PC-3 (cell line): Measurements from ENCODE around the gene CTNND1. TPM values are rescaled to one million over a fixed set of nuclear protein-coding genes. Genes with fewer than 3 reads are reported as not detected.

Experiments used
- ATAC-seq: fragments of 200-7000 bp; cut with Tn5 transposase; 2 replicates; pipeline ENCODE4 v1.9.1; 2020; ENCODE audit warnings: mild to moderate bottlenecking, moderate library complexity
- BruUV-seq: library from RNA; stranded (reverse); fragments of 400-500 nt; replicated peaks from 2 replicates; lab custom pipeline; 2021; lab: Mats Ljungman, UMichigan
- CTCF ChIA-PET: fragments of 300-600 bp; sonication (Branson Sonifier 250); formaldehyde crosslinking; loops from one replicate; lab custom pipeline; 2022; ENCODE audit warnings: antibody characterized with exemption; lab: Charles Lee
- POLR2A ChIA-PET: fragments of 300-600 bp; sonication (Branson Sonifier 250); formaldehyde crosslinking; loops from one replicate; lab custom pipeline; 2022; ENCODE audit warnings: antibody characterized with exemption; ENCODE audit not compliant: unreplicated experiment; lab: Charles Lee
- DNase-seq: peaks from one replicate; pipeline ENCODE4 v3.0.0-alpha.2; 2015
- H2AFZ ChIP-seq: fragments of 300-600 bp; sonication (generic); 2 replicates; pipeline ENCODE4 v1.6.0; 2016; ENCODE audit warnings: antibody characterized with exemption, low read length
- H3F3A ChIP-seq: fragments of 300-600 bp; sonication (generic); one replicate; pipeline ENCODE4 v1.6.0; 2017; ENCODE audit warnings: antibody characterized with exemption, low read length, control low read depth, mild to moderate bottlenecking; ENCODE audit not compliant: unreplicated experiment
- H3K27ac ChIP-seq: fragments of 300-600 bp; sonication (generic); 2 replicates; pipeline ENCODE4 v1.5.1; 2016; ENCODE audit warnings: mild to moderate bottlenecking, low read length
- H3K27me3 ChIP-seq: fragments of 300-600 bp; sonication (generic); 2 replicates; pipeline ENCODE4 v1.6.1; 2016; ENCODE audit warnings: low read length, mixed read lengths
- H3K36me3 ChIP-seq: fragments of 300-600 bp; sonication (generic); 2 replicates; pipeline ENCODE4 v1.6.1; 2016; ENCODE audit warnings: low read depth, mixed run types, low read length, mixed read lengths
- H3K4me1 ChIP-seq: fragments of 300-600 bp; sonication (generic); 2 replicates; pipeline ENCODE4 v1.5.1; 2016; ENCODE audit warnings: low read length; ENCODE audit not compliant: insufficient read depth
- H3K4me2 ChIP-seq: fragments of 300-600 bp; sonication (generic); 2 replicates; pipeline ENCODE4 v1.6.0; 2016; ENCODE audit warnings: low read length
- H3K4me3 ChIP-seq: fragments of 300-600 bp; sonication (generic); 2 replicates; pipeline ENCODE4 v1.5.1; 2016; ENCODE audit warnings: mild to moderate bottlenecking, low read length, mixed read lengths
- H3K79me2 ChIP-seq: fragments of 300-600 bp; sonication (generic); 2 replicates; pipeline ENCODE4 v1.6.1; 2017; ENCODE audit warnings: low read length, mixed read lengths
- H3K9ac ChIP-seq: fragments of 300-600 bp; sonication (generic); 2 replicates; pipeline ENCODE4 v1.6.0; 2016; ENCODE audit warnings: mild to moderate bottlenecking, low read length
- H3K9me2 ChIP-seq: fragments of 300-600 bp; sonication (generic); replicated peaks from 2 replicates; pipeline ENCODE4 v1.6.1; 2016; ENCODE audit warnings: mixed run types, low read length, mixed read lengths
- H3K9me3 ChIP-seq: fragments of 300-600 bp; sonication (generic); 2 replicates; pipeline ENCODE4 v1.6.1; 2016; ENCODE audit warnings: low read length, mixed read lengths
- H4K20me1 ChIP-seq: fragments of 300-600 bp; sonication (generic); 2 replicates; pipeline ENCODE4 v1.6.1; 2016; ENCODE audit warnings: low read length, mixed read lengths
- CTCF ChIP-seq: fragments of 300-600 bp; sonication (generic); conservative IDR thresholded peaks from 2 replicates; pipeline ENCODE4 v1.5.1; 2017; ENCODE audit warnings: antibody characterized with exemption, low read depth, mild to moderate bottlenecking, low read length
- EZH2 ChIP-seq: fragments of 300-600 bp; sonication (generic); IDR thresholded peaks from one replicate; pipeline ENCODE4 v1.6.1; 2017; ENCODE audit warnings: antibody characterized with exemption, mild to moderate bottlenecking, low read length; ENCODE audit not compliant: unreplicated experiment
- EZH2phosphoT487 ChIP-seq: fragments of 300-600 bp; sonication (generic); IDR thresholded peaks from 2 replicates; pipeline ENCODE4 v1.6.1; 2018; ENCODE audit warnings: mild to moderate bottlenecking, antibody characterized with exemption, low read length, borderline replicate concordance
- intact Hi-C: fragments of 100-400 bp; cut with micrococcal nuclease; formaldehyde crosslinking; loops from 2 replicates; pipeline ENCODE4 v1.9.0; 2023
- total RNA-seq: library from RNA; depleted of rRNA; stranded (reverse); fragments of >200 nt; gene quantifications from 2 replicates; pipeline ENCODE4 v1.2.3, GENCODE V29; 2014

Gene CTNND1
- total RNA-seq, 1 experiment from 2014 or later = 121 TPM

DNA sequence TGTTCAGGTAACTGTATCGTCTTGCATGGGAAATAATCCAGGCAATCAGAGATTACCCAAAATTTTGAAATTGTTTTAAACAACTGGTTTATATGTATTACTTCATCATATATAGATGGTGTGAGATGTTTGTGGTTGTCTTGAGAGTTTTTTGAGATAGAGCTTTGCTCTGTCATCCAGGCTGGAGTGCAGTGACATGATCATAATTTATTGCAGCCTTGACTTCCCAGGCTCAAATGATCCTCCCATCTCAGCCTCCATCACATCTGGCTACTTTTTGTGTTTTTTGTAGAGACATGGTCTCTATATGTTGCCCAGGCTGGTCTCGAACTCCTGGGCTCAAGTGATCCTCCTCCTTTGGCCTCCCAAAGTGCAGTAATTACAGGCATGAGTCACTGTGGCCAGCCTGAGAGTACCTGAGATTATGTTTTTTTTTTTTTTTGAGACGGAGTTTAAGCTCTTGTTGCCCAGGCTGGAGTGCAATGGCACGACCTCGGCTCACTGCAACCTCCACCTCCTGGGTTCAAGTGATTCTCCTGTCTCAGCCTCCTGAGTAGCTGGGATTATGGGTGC, 11.5 kb downstream of the CTNND1 start:
- Histone ChIP-seq H3K27me3 (no peaks in the 10 kb centered on the region), H3F3A (peaks cover 6% of the 10 kb centered on the region), H3K9me3 (no peaks in the 10 kb centered on the region), H3K27ac (peak overlapping the region; percentile 60), H4K20me1 (peaks cover 23% of the 10 kb centered on the region; the same call in 1 of the 2 replicates), H3K4me1 (peaks cover 69% of the 10 kb centered on the region), H2AFZ (no peak overlapping the region), H3K4me2 (peak overlapping the region; percentile 69), H3K9ac (no peak overlapping the region), H3K36me3 (no peaks in the 10 kb centered on the region), H3K9me2 (no peaks in the 10 kb centered on the region), H3K79me2 (peaks cover 100% of the 10 kb centered on the region), H3K4me3 (peak overlapping the region; percentile 49; the same call in 1 of the 2 replicates)
- intact Hi-C loops = no loop called here
- ChIA-PET CTCF (interaction anchor here (0.7 kb wide), 1 partner anchor 17 kb away, joined by 3 read pairs; no protein-coding TSS in a partner anchor), POLR2A (interaction anchor here (0.7 kb wide), 1 partner anchor 20 kb away, joined by 8 read pairs; no protein-coding TSS in a partner anchor)
- TF ChIP-seq EZH2phosphoT487 = no peak
- no peak for TF ChIP-seq CTCF
- no peak for TF ChIP-seq EZH2
- no peak for ATAC-seq
- no TSS peak for BruUV-seq
- DNase-seq = peak; percentile 41

DNA sequence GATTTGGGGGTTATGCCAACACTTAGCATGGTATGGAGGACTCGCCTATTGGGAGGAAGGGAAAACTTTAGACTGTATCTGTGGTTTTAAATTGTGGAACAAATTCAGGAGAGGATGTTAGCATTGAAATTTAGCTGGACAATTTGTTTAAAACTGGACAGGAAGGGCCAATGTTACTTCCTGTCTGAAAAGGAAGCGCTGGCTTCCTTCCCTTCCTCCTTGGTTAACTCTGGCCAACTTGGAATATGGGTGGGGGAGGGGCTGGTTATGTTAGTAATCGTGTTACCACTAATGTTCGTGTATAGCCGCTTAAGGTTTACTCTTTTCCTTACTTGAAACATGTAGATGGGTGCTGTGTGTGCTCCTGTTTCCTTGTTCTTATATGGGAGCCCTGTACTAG, 13.9 kb downstream of the CTNND1 start:
- peaks cover 99% of the 10 kb centered on the region for H3K79me2 ChIP-seq
- H3K9me3 ChIP-seq = no peaks in the 10 kb centered on the region
- H3K4me3 ChIP-seq = no peak overlapping the region
- peak overlapping the region; percentile 96; the same call in 1 of the 2 replicates for H3K27ac ChIP-seq
- TF ChIP-seq EZH2phosphoT487 (no peak), EZH2 (no peak)
- no TSS peak for BruUV-seq
- ChIA-PET CTCF (interaction anchor here (0.7 kb wide), 1 partner anchor 25 kb away, joined by 3 read pairs; no protein-coding TSS in a partner anchor), POLR2A (interaction anchor here (0.9 kb wide), 1 partner anchor 24 kb away, joined by 8 read pairs; no protein-coding TSS in a partner anchor)
- peaks cover 92% of the 10 kb centered on the region for H3K4me1 ChIP-seq
- no peaks in the 10 kb centered on the region for H3K27me3 ChIP-seq
- H4K20me1 ChIP-seq = peaks cover 18% of the 10 kb centered on the region; the same call in 1 of the 2 replicates
- peak; percentile 34 for DNase-seq
- H3K36me3 ChIP-seq = peaks cover 2% of the 10 kb centered on the region; the same call in 1 of the 2 replicates
- no peak overlapping the region for H2AFZ ChIP-seq
- ATAC-seq = no peak
- peak overlapping the region; percentile 89 for H3K4me2 ChIP-seq
- no peak overlapping the region for H3K9ac ChIP-seq
- peaks cover 18% of the 10 kb centered on the region for H3F3A ChIP-seq
- no peaks in the 10 kb centered on the region for H3K9me2 ChIP-seq
- intact Hi-C loops = no loop called here

DNA sequence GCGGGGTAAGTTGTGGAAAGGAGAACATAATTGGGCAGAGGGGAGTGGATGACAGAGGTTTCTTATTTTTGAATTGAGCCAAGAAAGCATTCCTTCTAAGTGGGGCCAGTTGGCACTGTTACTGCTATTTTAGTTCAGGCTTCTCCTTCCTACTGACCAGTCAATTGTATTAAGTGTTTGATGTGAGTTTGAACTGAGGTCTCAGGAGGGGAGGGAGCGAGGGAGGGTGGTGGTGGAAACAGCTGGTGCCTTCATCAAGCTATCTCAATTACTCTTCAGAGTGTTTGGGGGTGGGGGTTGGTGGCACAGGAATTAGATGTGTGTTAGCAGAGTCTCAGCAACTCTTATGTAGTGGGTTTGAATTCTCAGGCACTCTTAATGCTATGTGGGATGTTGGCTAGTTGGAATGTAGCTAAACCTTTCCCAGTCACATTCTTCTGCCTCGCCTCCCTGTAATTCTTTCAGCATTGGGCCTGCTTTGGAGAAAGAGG, 14.5 kb downstream of the CTNND1 start:
- H3K27me3 ChIP-seq = no peaks in the 10 kb centered on the region
- DNase-seq (no peak), ATAC-seq (no peak)
- H3K4me1 ChIP-seq = peaks cover 94% of the 10 kb centered on the region
- no peak overlapping the region for H2AFZ ChIP-seq
- H3F3A ChIP-seq = peaks cover 18% of the 10 kb centered on the region
- BruUV-seq = no TSS peak
- no peak overlapping the region for H3K9ac ChIP-seq
- peaks cover 99% of the 10 kb centered on the region for H3K79me2 ChIP-seq
- intact Hi-C loops = no loop called here
- no peak overlapping the region for H3K4me3 ChIP-seq
- peak overlapping the region; percentile 89 for H3K4me2 ChIP-seq
- H3K9me2 ChIP-seq = no peaks in the 10 kb centered on the region
- ChIA-PET CTCF (interaction anchor here (0.7 kb wide), 1 partner anchor 24 kb away, joined by 3 read pairs; no protein-coding TSS in a partner anchor), POLR2A (interaction anchor here (0.6 kb wide), 1 partner anchor 23 kb away, joined by 16 read pairs; no protein-coding TSS in a partner anchor)
- H3K9me3 ChIP-seq = no peaks in the 10 kb centered on the region
- H4K20me1 ChIP-seq = peaks cover 18% of the 10 kb centered on the region; the same call in 1 of the 2 replicates
- peaks cover 5% of the 10 kb centered on the region; the same call in 1 of the 2 replicates for H3K36me3 ChIP-seq
- TF ChIP-seq CTCF = no peak
- no peak for TF ChIP-seq EZH2
- TF ChIP-seq EZH2phosphoT487 = no peak
- H3K27ac ChIP-seq = peak overlapping the region; percentile 96
